ENCODE data around the gene TAOK2. TPM values are rescaled to one million over a fixed set of nuclear protein-coding genes. Genes with fewer than 3 reads are reported as not detected.
"Not testable (repeated sequence)": the region's sequence is repeated elsewhere in the genome, so short reads cannot be mapped to it uniquely, and the experiment has no call there.

TAOK2 gene
- total RNA-seq, 5 donors from 2014 or later (not counting 1 experiment from before 2014, with no cell fraction given), result 26.1 to 58.3 (median 55.9) TPM

DNA sequence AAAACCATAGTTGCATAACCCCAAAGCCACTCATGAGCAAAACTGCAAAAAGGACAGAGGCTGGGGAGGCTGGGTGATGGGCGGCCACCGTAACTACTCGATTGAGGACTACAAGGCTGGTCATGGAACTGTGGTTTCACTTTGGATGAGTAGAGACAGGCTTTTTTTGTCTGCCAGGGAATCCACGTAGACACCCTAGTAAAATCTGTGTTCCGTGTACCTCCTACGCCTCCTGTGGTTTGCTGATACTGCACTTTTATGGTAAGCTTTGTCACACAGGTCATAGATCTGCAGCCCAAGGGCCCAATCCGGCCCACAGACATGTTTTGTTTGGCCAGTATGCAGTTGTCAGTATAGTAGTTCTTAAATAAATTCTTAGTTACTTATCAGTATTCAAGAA is 59.6 kb downstream of the TAOK2 start:
- CTCF ChIA-PET, result interaction anchor here in 1 of 2 donors (1.2 kb wide), 1 partner anchor 22 kb away, joined by 5 read pairs; no protein-coding TSS in a partner anchor
- Histone ChIP-seq H3K27ac (ENCODE audit: low read length) (no peak overlapping the region), H3K27me3 (replicated peaks in 1 of 2; ENCODE audit: control insufficient read depth in 2 of 2, extremely low read depth in 1 of 2, insufficient read depth in 2 of 2, low read length in 1 of 2) (peaks cover 0 to 74% of the 10 kb centered on the region in 2 experiments), H3K36me3 (ENCODE audit: control insufficient read depth in 2 of 2, extremely low read depth in 1 of 2, insufficient read depth in 1 of 2, low read length in 1 of 2) (no peaks in the 10 kb centered on the region), H3K4me3 (ENCODE audit: control insufficient read depth in 1 of 2, extremely low read depth in 1 of 2, low read length in 1 of 2) (no peak overlapping the region), H3K9me3 (no peaks in the 10 kb centered on the region), H3K4me1 (ENCODE audit: control insufficient read depth in 1 of 2, extremely low read depth in 1 of 2, insufficient read depth in 2 of 2, low read length in 2 of 2) (peaks cover 0 to 22% of the 10 kb centered on the region in 2 experiments)
- Mint-ChIP-seq H3K4me3 (no peak overlapping the region), H3K9me3 (no peaks in the 10 kb centered on the region), H3K27me3 (peaks cover 23 to 39% of the 10 kb centered on the region in 2 donors), H3K27ac (no peak overlapping the region), H3K36me3 (no peaks in the 10 kb centered on the region), H3K4me1 (peaks cover 5 to 17% (median 12%) of the 10 kb centered on the region in 3 donors)
- DNase-seq (no peak), ATAC-seq (replicated peaks in 1 of 4) (no peak)
- 47% methylated on average over 3 of the region's 7 CpGs for WGBS (ENCODE audit: insufficient coverage)
- POLR2A ChIA-PET, result interaction anchor here in 1 of 2 donors (0.6 kb wide), 1 partner anchor 22 kb away, joined by 3 read pairs; no protein-coding TSS in a partner anchor

DNA sequence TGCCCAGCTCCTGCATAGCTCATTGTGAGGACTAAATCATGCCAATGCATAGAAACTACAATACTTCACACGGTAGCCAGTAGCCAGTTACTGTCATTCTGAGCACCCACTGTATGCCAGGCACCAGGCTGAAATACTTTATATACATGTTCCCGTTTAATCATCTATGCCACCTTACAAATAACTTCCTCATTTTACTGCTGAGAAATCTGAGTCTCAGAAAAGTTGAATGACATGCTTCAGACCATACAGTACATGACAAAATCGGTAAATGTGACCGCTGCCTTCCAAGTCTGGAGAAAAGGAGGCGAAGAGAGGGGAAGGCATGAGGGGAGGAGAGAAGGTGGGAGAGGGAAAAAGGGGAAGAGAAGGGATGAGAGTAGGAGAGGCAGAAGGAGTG is 66.6 kb downstream of the TAOK2 start:
- Histone ChIP-seq H3K4me1 (ENCODE audit: control insufficient read depth in 1 of 2, extremely low read depth in 1 of 2, insufficient read depth in 2 of 2, low read length in 2 of 2) (no peaks in the 10 kb centered on the region), H3K27me3 (replicated peaks in 1 of 2; ENCODE audit: control insufficient read depth in 2 of 2, extremely low read depth in 1 of 2, insufficient read depth in 2 of 2, low read length in 1 of 2) (peaks cover 0 to 10% of the 10 kb centered on the region in 2 experiments), H3K27ac (ENCODE audit: low read length) (no peak overlapping the region), H3K9me3 (no peaks in the 10 kb centered on the region), H3K4me3 (ENCODE audit: control insufficient read depth in 1 of 2, extremely low read depth in 1 of 2, low read length in 1 of 2) (no peak overlapping the region), H3K36me3 (ENCODE audit: control insufficient read depth in 2 of 2, extremely low read depth in 1 of 2, insufficient read depth in 1 of 2, low read length in 1 of 2) (no peaks in the 10 kb centered on the region)
- 47% methylated on average over 3 of the region's 5 CpGs for WGBS (ENCODE audit: insufficient coverage)
- CTCF ChIA-PET, result interaction anchor here (0.6 kb wide), 4 partner anchors 12 to 530 kb away, joined by 3 to 4 read pairs (median 3); no protein-coding TSS in a partner anchor
- Mint-ChIP-seq H3K4me1 (no peaks in the 10 kb centered on the region), H3K4me3 (no peak overlapping the region), H3K36me3 (no peaks in the 10 kb centered on the region), H3K27ac (no peak overlapping the region), H3K27me3 (peaks cover 2 to 4% of the 10 kb centered on the region in 2 donors), H3K9me3 (no peaks in the 10 kb centered on the region)
- DNase-seq (no peak), ATAC-seq (replicated peaks in 1 of 4) (no peak)
- POLR2A ChIA-PET, result no interaction called here

DNA sequence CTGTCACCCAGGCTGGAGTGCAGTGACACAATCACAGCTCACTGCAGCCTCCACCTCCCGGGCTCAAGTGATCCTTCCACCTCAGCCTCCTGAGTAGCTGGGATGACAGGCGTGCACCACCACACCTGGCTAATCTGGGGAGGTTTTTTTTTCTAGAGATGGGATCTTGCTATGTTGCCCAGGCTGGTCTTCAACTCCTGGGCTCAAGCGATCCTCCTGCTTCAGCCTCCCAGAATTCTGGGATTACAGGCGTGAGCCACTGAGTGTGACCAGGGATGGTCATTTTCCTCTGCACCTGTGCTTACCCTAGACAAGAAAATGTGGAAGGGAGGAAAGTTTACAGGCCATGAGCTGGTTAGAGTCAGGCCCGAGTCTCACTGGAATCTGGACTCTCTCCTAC is 67.0 kb downstream of the TAOK2 start:
- H3K9me3 ChIP-seq; H3K4me1 Mint-ChIP-seq; ATAC-seq (replicated peaks in 1 of 4); H3K27me3 ChIP-seq (replicated peaks in 1 of 2; ENCODE audit: control insufficient read depth in 2 of 2, extremely low read depth in 1 of 2, insufficient read depth in 2 of 2, low read length in 1 of 2); H3K4me1 ChIP-seq (ENCODE audit: control insufficient read depth in 1 of 2, extremely low read depth in 1 of 2, insufficient read depth in 2 of 2, low read length in 2 of 2); DNase-seq; H3K4me3 ChIP-seq (ENCODE audit: control insufficient read depth in 1 of 2, extremely low read depth in 1 of 2, low read length in 1 of 2); H3K27me3 Mint-ChIP-seq; POLR2A ChIA-PET; H3K36me3 ChIP-seq (ENCODE audit: control insufficient read depth in 2 of 2, extremely low read depth in 1 of 2, insufficient read depth in 1 of 2, low read length in 1 of 2); H3K36me3 Mint-ChIP-seq; H3K9me3 Mint-ChIP-seq; H3K27ac ChIP-seq (ENCODE audit: low read length); H3K4me3 Mint-ChIP-seq; H3K27ac Mint-ChIP-seq: not testable (repeated sequence)
- WGBS (ENCODE audit: insufficient coverage), result no CpG with 5 or more reads among the region's 5 CpGs
- CTCF ChIA-PET, result interaction anchor here in 1 of 2 donors (0.6 kb wide), 1 partner anchor 12 kb away, joined by 3 read pairs; no protein-coding TSS in a partner anchor

DNA sequence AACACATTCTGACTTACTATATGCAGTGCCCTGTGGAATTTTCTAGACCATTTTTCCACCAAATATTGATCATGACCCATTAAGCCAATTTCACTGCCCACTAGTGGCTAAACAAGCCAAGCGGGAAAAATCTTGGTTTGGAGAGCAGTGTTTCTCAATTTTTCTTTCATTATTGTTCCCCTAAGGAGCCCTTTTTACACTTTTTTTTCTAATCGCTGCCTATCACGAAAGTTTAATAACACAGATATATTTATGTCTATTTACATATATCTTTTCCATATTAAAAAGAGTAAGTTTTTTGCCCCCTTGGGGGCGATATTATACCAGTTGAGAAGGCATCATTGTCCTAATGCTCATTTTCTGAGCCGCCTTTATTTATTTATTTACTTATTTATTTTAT is 68.2 kb downstream of the TAOK2 start:
- Mint-ChIP-seq H3K9me3 (no peaks in the 10 kb centered on the region), H3K4me1 (no peaks in the 10 kb centered on the region), H3K36me3 (no peaks in the 10 kb centered on the region), H3K27ac (no peak overlapping the region), H3K4me3 (no peak overlapping the region), H3K27me3 (peaks cover 0 to 4% of the 10 kb centered on the region in 2 donors)
- ATAC-seq (replicated peaks in 1 of 4) (peak in 1 of 4 experiments; percentile 36), DNase-seq (peak in 1 of 35 experiments; percentile 55)
- CTCF ChIA-PET, result no interaction called here
- Histone ChIP-seq H3K4me1 (ENCODE audit: control insufficient read depth in 1 of 2, extremely low read depth in 1 of 2, insufficient read depth in 2 of 2, low read length in 2 of 2) (no peaks in the 10 kb centered on the region), H3K4me3 (ENCODE audit: control insufficient read depth in 1 of 2, extremely low read depth in 1 of 2, low read length in 1 of 2) (no peak overlapping the region), H3K36me3 (ENCODE audit: control insufficient read depth in 2 of 2, extremely low read depth in 1 of 2, insufficient read depth in 1 of 2, low read length in 1 of 2) (no peaks in the 10 kb centered on the region), H3K27ac (ENCODE audit: low read length) (no peak overlapping the region), H3K27me3 (replicated peaks in 1 of 2; ENCODE audit: control insufficient read depth in 2 of 2, extremely low read depth in 1 of 2, insufficient read depth in 2 of 2, low read length in 1 of 2) (peaks cover 0 to 13% of the 10 kb centered on the region in 2 experiments), H3K9me3 (no peaks in the 10 kb centered on the region)
- POLR2A ChIA-PET, result no interaction called here
- no CpG with 5 or more reads among the region's 5 CpGs for WGBS (ENCODE audit: insufficient coverage)

Other genes with a start within 250 kb of the TAOK2 start
- 100 to 1,000 TPM; 122 to 194 (median 142) TPM for gene C16orf54, start 227.9 kb upstream of the TAOK2 start, total RNA-seq
- under 1 TPM in 2 of 5 donors, not detected in 3; 0.09 to 0.15 TPM for gene ZG16, start 195.6 kb upstream of the TAOK2 start, total RNA-seq
- 10 to 100 TPM; 84.1 to 95.2 (median 84.9) TPM for gene KIF22, start 183.1 kb upstream of the TAOK2 start, total RNA-seq
- 100 to 1,000 TPM; 240 to 326 (median 305) TPM for gene MAZ, start 167.3 kb upstream of the TAOK2 start, total RNA-seq
- 1 to 10 TPM; 2.4 to 7.9 (median 4.4) TPM for gene PRRT2, start 161.7 kb upstream of the TAOK2 start, total RNA-seq
- 10 to 100 TPM; 16.0 to 47.2 (median 40.6) TPM for gene PAGR1, start 157.7 kb upstream of the TAOK2 start, total RNA-seq
- gene MVP, start 153.4 kb upstream of the TAOK2 start, total RNA-seq, result 100 to 1,000 TPM; 140 to 173 (median 158) TPM
- gene CDIPT, start 110.6 kb upstream of the TAOK2 start, total RNA-seq, result 10 to 100 TPM; 37.1 to 87.0 (median 79.7) TPM
- under 1 TPM in 3 of 5 donors, not detected in 2; 0.16 to 0.82 (median 0.47) TPM for gene SEZ6L2, start 74.3 kb upstream of the TAOK2 start, total RNA-seq
- gene ASPHD1, start 73.4 kb upstream of the TAOK2 start, total RNA-seq, result not detected
- 10 to 100 TPM; 48.4 to 87.3 (median 79.1) TPM for gene KCTD13, start 47.6 kb upstream of the TAOK2 start, total RNA-seq
- gene TMEM219, start 11.8 kb upstream of the TAOK2 start, total RNA-seq, result 10 to 100 TPM; 66.7 to 93.9 (median 80.4) TPM
- 10 to 100 TPM; 15.0 to 22.8 (median 20.3) TPM for gene HIRIP3, start 21.7 kb downstream of the TAOK2 start, total RNA-seq
- 100 to 1,000 TPM in 3 of 5 donors, 10 to 100 TPM in 2; 84.8 to 152 (median 128) TPM for gene INO80E, start 22.4 kb downstream of the TAOK2 start, total RNA-seq
- gene DOC2A, start 37.2 kb downstream of the TAOK2 start, total RNA-seq, result under 1 TPM in 4 of 5 donors, not detected in 1; 0.15 to 0.38 (median 0.26) TPM
- gene C16orf92, start 49.3 kb downstream of the TAOK2 start, total RNA-seq, result not detected
- under 1 TPM in 3 of 5 donors, not detected in 2; 0.25 to 0.32 (median 0.25) TPM for gene TLCD3B, start 57.4 kb downstream of the TAOK2 start, total RNA-seq
- 100 to 1,000 TPM; 367 to 715 (median 567) TPM for gene ALDOA, start 91.9 kb downstream of the TAOK2 start, total RNA-seq
- 100 to 1,000 TPM in 2 of 5 donors, 10 to 100 TPM in 3; 71.2 to 110 (median 97.9) TPM for gene PPP4C, start 102.1 kb downstream of the TAOK2 start, total RNA-seq
- 1 to 10 TPM; 1.4 to 2.0 (median 1.5) TPM for gene TBX6, start 118.1 kb downstream of the TAOK2 start, total RNA-seq
- 100 to 1,000 TPM; 105 to 277 (median 226) TPM for gene YPEL3, start 122.3 kb downstream of the TAOK2 start, total RNA-seq
- 10 to 100 TPM; 11.1 to 27.2 (median 22.1) TPM for gene GDPD3, start 139.7 kb downstream of the TAOK2 start, total RNA-seq
- gene MAPK3, start 149.4 kb downstream of the TAOK2 start, total RNA-seq, result 10 to 100 TPM; 55.5 to 76.0 (median 63.2) TPM
- 1,000 to 10,000 TPM in 2 of 5 donors, 100 to 1,000 TPM in 3; 708 to 1,286 (median 987) TPM for gene CORO1A, start 209.7 kb downstream of the TAOK2 start, total RNA-seq
- gene BOLA2B, start 219.8 kb downstream of the TAOK2 start, total RNA-seq, result 100 to 1,000 TPM in 3 of 5 donors, 10 to 100 TPM in 2; 47.0 to 115 (median 100) TPM
- gene SLX1A, start 220.0 kb downstream of the TAOK2 start, total RNA-seq, result 100 to 1,000 TPM in 2 of 5 donors, 10 to 100 TPM in 3; 31.6 to 114 (median 86.4) TPM
- gene SULT1A3, start 225.4 kb downstream of the TAOK2 start, total RNA-seq, result 10 to 100 TPM; 25.8 to 42.6 (median 30.8) TPM